Subcutaneous adipose tissue (tissue), 4 donors: ENCODE results near the gene ARMC2. TPM values are rescaled to one million over a fixed set of nuclear protein-coding genes. Genes with fewer than 3 reads are reported as not detected.

Experiments
- CTCF ChIP-seq: fragments of 450-650 bp; IDR thresholded peaks from one replicate; pipeline ENCODE4 v1.5.1; 2016; ENCODE audit warnings: low read depth, mild to moderate bottlenecking, control low read depth, antibody characterized with exemption, moderate library complexity
- small RNA-seq: library from RNA; depleted of rRNA; stranded (forward); fragments of <200 nt; gene quantifications from one replicate; pipeline ENCODE3, GENCODE V24; 2016
- total RNA-seq, 4 donors: library from RNA; depleted of rRNA; stranded (reverse); fragments of >200 nt; gene quantifications; one replicate each; pipeline ENCODE4 v1.1.0, GENCODE V29; 2016

ARMC2 gene
- total RNA-seq, 4 donors from 2014 or later = 3.6 to 6.5 (median 5.2) TPM

- no peak for TF ChIP-seq CTCF
Measured at GRCh38 chr6:109013656-109014305, 165.6 kb downstream of the ARMC2 start.

- no peak for TF ChIP-seq CTCF
Measured at GRCh38 chr6:109014606-109015005, 166.4 kb downstream of the ARMC2 start.

GRCh38 chr6:109015176-109015575 lies 167.0 kb downstream of the ARMC2 start:
- TF ChIP-seq CTCF = no peak

- no peak for TF ChIP-seq CTCF
Measured at GRCh38 chr6:109019911-109020310, 171.7 kb downstream of the ARMC2 start.

- no peak for TF ChIP-seq CTCF
Measured at GRCh38 chr6:109021870-109022269, 173.6 kb downstream of the ARMC2 start.

GRCh38 chr6:109023356-109023925 lies 175.2 kb downstream of the ARMC2 start:
- no peak for TF ChIP-seq CTCF

Small RNA genes lying within 50 kb of the gene (small RNA-seq; reads per million reads assigned to genes)
- gene AL445189.2 = not detected
- not detected for gene Z95118.1

Other genes with a start within 250 kb of the ARMC2 start
- 100 to 1,000 TPM in 3 of 4 donors, 10 to 100 TPM in 1; 67.8 to 208 (median 162) TPM for gene SESN1, start 246.4 kb downstream of the ARMC2 start, total RNA-seq
- 10 to 100 TPM; 20.4 to 30.1 (median 26.1) TPM for gene CEP57L1, start 247.1 kb downstream of the ARMC2 start, total RNA-seq